HepG2 (cell line): ENCODE data around the gene NOSIP. TPM values are rescaled to one million over a fixed set of nuclear protein-coding genes. Genes with fewer than 3 reads are reported as not detected.

Source experiments
- ADNP ChIP-seq: sonication (generic); formaldehyde crosslinking; IDR thresholded peaks from 2 replicates; pipeline ENCODE4 v1.4.0; 2020; ENCODE audit warnings: missing genetic modification reagents
- ARNTL ChIP-seq: sonication (generic); formaldehyde crosslinking; IDR thresholded peaks from 2 replicates; pipeline ENCODE4 v1.4.0; 2020; ENCODE audit warnings: mild to moderate bottlenecking, missing genetic modification reagents
- CREM ChIP-seq, 2 experiments: sonication (generic) in 1 of 2; formaldehyde crosslinking in 1 of 2; IDR thresholded peaks; 2 replicates each; pipeline versions ENCODE4 v1.4.0 to v1.6.1; 2016 to 2020; ENCODE audit warnings: antibody characterized with exemption in 1 of 2, mild to moderate bottlenecking in 1 of 2, missing genetic modification reagents in 1 of 2
- KDM2A ChIP-seq: sonication (generic); formaldehyde crosslinking; IDR thresholded peaks from 2 replicates; pipeline ENCODE4 v1.4.0; 2020; ENCODE audit warnings: low read depth, missing genetic modification reagents, borderline replicate concordance
- MIER2 ChIP-seq: IDR thresholded peaks from 2 replicates; pipeline ENCODE4 v1.6.1; 2016; ENCODE audit warnings: missing biosample characterization, missing genetic modification reagents
- NFIB ChIP-seq: sonication (generic); formaldehyde crosslinking; IDR thresholded peaks from 2 replicates; pipeline ENCODE4 v1.9.0; 2021; ENCODE audit warnings: missing genetic modification reagents, mild to moderate bottlenecking, borderline replicate concordance
- PHF8 ChIP-seq: sonication (generic); formaldehyde crosslinking; IDR thresholded peaks from 2 replicates; pipeline ENCODE4 v1.5.0; 2020; ENCODE audit warnings: missing genetic modification reagents
- SCMH1 ChIP-seq: sonication (generic); formaldehyde crosslinking; IDR thresholded peaks from 2 replicates; pipeline ENCODE4 v1.9.0; 2021; ENCODE audit warnings: missing genetic modification reagents, mild to moderate bottlenecking, borderline replicate concordance
- ZFP82 ChIP-seq: sonication (generic); formaldehyde crosslinking; IDR thresholded peaks from 2 replicates; pipeline ENCODE4 v1.5.1; 2020; ENCODE audit warnings: mild to moderate bottlenecking, missing genetic modification reagents, borderline replicate concordance
- ZNF263 ChIP-seq: sonication (generic); formaldehyde crosslinking; IDR thresholded peaks from 2 replicates; pipeline ENCODE4 v1.4.0; 2020; ENCODE audit warnings: missing genetic modification reagents
- ZNF350 ChIP-seq: sonication (generic); formaldehyde crosslinking; IDR thresholded peaks from 2 replicates; pipeline ENCODE4 v1.4.0; 2020; ENCODE audit warnings: mild to moderate bottlenecking, low read depth, missing genetic modification reagents, borderline replicate concordance
- ZNF563 ChIP-seq: sonication (generic); formaldehyde crosslinking; IDR thresholded peaks from 2 replicates; pipeline ENCODE4 v1.8.0; 2022; ENCODE audit warnings: mild to moderate bottlenecking, moderate library complexity, missing genetic modification reagents
- polyA plus RNA-seq, 8 experiments: library from polyadenylated mRNA; depleted of rRNA in 3 of 8; stranded (reverse) in 7 of 8; unstranded in 1 of 8; fragments of >200 nt; fragmentation: Illumina TruSeq in 4 of 8; extraction: Trizol in 4 of 8; gene quantifications; 2 replicates each; pipeline versions ENCODE4 v1.2.1 to v1.2.3, GENCODE V29; 2011 to 2016; ENCODE audit warnings: low read depth in 4 of 8, missing spikeins in 1 of 8, mixed read lengths in 1 of 8; ENCODE audit not compliant: insufficient read depth in 1 of 8
- total RNA-seq, 5 experiments: library from RNA; depleted of rRNA; stranded (reverse); fragments of >200 nt; fragmentation: Illumina TruSeq; extraction: Trizol; gene quantifications; 2 replicates each; pipeline ENCODE4 v1.2.3, GENCODE V29; 2016; ENCODE audit warnings: low read depth in 1 of 5
- TF ChIP-seq, protein P1 (sequence below): sonication (generic); formaldehyde crosslinking; IDR thresholded peaks from 2 replicates; pipeline ENCODE4 v1.5.1; 2020; ENCODE audit warnings: missing genetic modification reagents, mild to moderate bottlenecking, borderline replicate concordance
- TF ChIP-seq, protein P2 (sequence below): sonication (generic); formaldehyde crosslinking; IDR thresholded peaks from 2 replicates; pipeline ENCODE4 v1.4.0; 2020; ENCODE audit warnings: missing genetic modification reagents, mild to moderate bottlenecking, borderline replicate concordance
- TF ChIP-seq, protein P3 (sequence below), 2 experiments: sonication (generic) in 1 of 2; formaldehyde crosslinking in 1 of 2; IDR thresholded peaks; 2 replicates each; pipeline versions ENCODE4 v1.4.0 to v1.6.1; 2016 to 2020; ENCODE audit warnings: borderline replicate concordance in 1 of 2, low read depth in 1 of 2, mild to moderate bottlenecking in 1 of 2, missing genetic modification reagents in 1 of 2
- TF ChIP-seq, protein P4 (sequence below): sonication (generic); formaldehyde crosslinking; IDR thresholded peaks from 2 replicates; pipeline ENCODE4 v1.4.0; 2020; ENCODE audit warnings: missing genetic modification reagents, low read depth, mild to moderate bottlenecking, borderline replicate concordance

The NOSIP gene
- total and polyA plus RNA-seq, 2 of the 13 experiments (the other 11 are each of a cell fraction or from before 2014, with no cell fraction given): 54.3 to 78.0 TPM

DNA sequence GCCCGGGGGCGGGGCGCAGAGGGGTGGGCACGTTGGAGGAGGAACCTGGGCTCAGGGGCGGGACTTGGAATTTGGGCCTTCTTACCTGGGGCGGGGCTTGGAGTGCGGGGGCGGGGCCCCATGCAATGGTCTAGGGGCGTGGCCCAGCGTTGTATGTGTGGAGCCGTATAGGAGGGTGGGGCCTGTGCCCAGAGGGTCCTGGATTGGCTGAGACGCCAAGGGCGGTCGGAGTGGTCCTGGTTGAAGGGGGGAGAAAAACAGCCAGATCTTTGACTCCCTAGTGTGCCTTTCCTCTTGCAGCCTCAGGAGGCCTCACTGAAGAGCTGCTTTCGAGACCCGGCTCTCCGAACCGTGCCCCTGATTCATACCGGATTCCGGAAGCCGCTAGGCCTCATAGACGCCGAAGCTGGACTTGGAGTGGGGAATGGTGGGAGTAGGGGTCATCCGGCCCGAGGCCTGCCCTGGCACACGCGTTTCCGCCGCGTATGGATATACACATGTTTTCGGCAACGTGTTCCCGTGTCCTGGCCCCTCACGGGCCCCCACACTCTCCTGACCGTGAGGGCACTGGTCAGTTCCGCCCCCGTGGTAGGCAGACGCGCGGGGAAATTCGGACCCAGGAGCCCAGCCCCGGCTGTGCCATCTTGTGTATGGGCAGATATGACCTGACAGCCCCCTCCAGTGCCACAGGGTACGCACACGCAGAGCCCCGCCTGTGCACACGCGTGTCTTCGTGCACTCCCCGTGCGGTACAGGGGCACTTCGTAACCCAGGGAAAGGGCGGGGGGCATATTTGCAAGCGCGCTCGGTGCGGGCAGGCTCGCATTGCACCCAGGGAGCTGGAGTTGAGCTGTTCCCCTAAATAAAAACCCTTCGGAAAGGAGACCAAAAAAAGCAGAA, 10.0 kb upstream of the NOSIP start (continued):
- TF ChIP-seq ADNP (CRISPR knock-in tag) (no peak), ZNF350 (CRISPR knock-in tag) (peak; percentile 65; the same call in 1 of the 2 replicates), KDM2A (no peak; the same call in 1 of the 2 replicates), MIER2 (CRISPR knock-in tag) (0 out of 2 replicates have a peak, but pooled peaks have one; percentile 34), ZNF563 (CRISPR knock-in tag) (peak; percentile 93), ZNF263 (peak; percentile 31; the same call in 1 of the 2 replicates), NFIB (CRISPR knock-in tag) (no peak), ZFP82 (CRISPR knock-in tag) (0 out of 2 replicates have a peak, but pooled peaks have one; percentile 46), PHF8 (CRISPR knock-in tag) (peak; percentile 69), CREM (IDR thresholded peaks at IDR 0.05) (0 out of 2 replicates have a peak, but pooled peaks have one; percentile 11), CREM (CRISPR knock-in tag; IDR thresholded peaks at IDR 0.05) (no peak), ARNTL (CRISPR knock-in tag) (no peak), SCMH1 (CRISPR knock-in tag) (no peak)
- TF ChIP-seq, protein P1, sequence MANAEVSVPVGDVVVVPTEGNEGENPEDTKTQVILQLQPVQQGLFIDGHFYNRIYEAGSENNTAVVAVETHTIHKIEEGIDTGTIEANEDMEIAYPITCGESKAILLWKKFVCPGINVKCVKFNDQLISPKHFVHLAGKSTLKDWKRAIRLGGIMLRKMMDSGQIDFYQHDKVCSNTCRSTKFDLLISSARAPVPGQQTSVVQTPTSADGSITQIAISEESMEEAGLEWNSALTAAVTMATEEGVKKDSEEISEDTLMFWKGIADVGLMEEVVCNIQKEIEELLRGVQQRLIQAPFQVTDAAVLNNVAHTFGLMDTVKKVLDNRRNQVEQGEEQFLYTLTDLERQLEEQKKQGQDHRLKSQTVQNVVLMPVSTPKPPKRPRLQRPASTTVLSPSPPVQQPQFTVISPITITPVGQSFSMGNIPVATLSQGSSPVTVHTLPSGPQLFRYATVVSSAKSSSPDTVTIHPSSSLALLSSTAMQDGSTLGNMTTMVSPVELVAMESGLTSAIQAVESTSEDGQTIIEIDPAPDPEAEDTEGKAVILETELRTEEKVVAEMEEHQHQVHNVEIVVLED (CRISPR knock-in tag): peak; percentile 61; the same call in 1 of the 2 replicates
- TF ChIP-seq, protein P2, sequence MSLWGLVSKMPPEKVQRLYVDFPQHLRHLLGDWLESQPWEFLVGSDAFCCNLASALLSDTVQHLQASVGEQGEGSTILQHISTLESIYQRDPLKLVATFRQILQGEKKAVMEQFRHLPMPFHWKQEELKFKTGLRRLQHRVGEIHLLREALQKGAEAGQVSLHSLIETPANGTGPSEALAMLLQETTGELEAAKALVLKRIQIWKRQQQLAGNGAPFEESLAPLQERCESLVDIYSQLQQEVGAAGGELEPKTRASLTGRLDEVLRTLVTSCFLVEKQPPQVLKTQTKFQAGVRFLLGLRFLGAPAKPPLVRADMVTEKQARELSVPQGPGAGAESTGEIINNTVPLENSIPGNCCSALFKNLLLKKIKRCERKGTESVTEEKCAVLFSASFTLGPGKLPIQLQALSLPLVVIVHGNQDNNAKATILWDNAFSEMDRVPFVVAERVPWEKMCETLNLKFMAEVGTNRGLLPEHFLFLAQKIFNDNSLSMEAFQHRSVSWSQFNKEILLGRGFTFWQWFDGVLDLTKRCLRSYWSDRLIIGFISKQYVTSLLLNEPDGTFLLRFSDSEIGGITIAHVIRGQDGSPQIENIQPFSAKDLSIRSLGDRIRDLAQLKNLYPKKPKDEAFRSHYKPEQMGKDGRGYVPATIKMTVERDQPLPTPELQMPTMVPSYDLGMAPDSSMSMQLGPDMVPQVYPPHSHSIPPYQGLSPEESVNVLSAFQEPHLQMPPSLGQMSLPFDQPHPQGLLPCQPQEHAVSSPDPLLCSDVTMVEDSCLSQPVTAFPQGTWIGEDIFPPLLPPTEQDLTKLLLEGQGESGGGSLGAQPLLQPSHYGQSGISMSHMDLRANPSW (CRISPR knock-in tag): no peak
- TF ChIP-seq, protein P3, sequence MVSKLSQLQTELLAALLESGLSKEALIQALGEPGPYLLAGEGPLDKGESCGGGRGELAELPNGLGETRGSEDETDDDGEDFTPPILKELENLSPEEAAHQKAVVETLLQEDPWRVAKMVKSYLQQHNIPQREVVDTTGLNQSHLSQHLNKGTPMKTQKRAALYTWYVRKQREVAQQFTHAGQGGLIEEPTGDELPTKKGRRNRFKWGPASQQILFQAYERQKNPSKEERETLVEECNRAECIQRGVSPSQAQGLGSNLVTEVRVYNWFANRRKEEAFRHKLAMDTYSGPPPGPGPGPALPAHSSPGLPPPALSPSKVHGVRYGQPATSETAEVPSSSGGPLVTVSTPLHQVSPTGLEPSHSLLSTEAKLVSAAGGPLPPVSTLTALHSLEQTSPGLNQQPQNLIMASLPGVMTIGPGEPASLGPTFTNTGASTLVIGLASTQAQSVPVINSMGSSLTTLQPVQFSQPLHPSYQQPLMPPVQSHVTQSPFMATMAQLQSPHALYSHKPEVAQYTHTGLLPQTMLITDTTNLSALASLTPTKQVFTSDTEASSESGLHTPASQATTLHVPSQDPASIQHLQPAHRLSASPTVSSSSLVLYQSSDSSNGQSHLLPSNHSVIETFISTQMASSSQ (IDR thresholded peaks at IDR 0.05; ENCODE audit: low read depth): no peak
- TF ChIP-seq, protein P3 (CRISPR knock-in tag; IDR thresholded peaks at IDR 0.05; ENCODE audit: borderline replicate concordance): no peak
- TF ChIP-seq, protein P4, sequence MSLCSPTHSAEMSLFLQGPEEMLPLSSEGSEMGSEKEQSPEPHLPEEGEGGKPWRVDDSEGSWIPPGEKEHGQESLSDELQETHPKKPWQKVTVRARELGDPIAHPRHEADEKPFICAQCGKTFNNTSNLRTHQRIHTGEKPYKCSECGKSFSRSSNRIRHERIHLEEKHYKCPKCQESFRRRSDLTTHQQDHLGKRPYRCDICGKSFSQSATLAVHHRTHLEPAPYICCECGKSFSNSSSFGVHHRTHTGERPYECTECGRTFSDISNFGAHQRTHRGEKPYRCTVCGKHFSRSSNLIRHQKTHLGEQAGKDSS (CRISPR knock-in tag): no peak
